Measurements from ENCODE around the gene PEBP1. TPM values are rescaled to one million over a fixed set of nuclear protein-coding genes. Genes with fewer than 3 reads are reported as not detected.

The PEBP1 gene
- total and polyA plus RNA-seq, 2 of the 8 experiments (the other 6 are each of a cell fraction or from before 2014, with no cell fraction given): 444 to 622 TPM

DNA sequence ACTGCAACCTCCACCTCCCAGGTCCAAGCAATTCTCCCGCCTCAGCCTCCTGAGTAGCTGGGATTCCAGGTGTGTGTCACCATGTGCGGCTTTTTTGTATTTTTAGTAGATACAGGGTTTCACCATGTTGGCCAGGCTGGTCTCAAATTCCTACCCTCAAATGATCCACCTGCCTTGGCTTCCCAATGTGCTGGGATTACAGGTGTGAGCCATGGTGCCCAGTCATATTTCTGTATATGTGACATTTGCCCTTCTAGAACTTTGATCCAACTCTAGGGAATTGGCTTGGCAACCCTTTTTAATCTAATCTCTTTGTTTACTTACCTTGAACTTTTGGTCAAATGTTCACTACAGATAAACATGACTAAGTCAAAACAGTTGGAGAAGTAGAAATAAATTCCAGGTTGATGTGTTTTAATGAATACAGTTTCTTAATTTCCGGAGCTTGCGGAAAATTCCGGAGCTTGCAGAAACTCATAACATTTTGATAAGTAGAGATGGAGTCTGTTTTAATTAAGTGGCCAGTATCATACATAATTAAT lies 11.5 kb upstream of the PEBP1 start:
- Histone ChIP-seq H3K4me1 (replicated peaks in 1 of 4; ENCODE audit: control insufficient read depth in 3 of 4, insufficient read depth in 4 of 4, low read length in 3 of 4) (peaks cover 0 to 11% (median 7%) of the 10 kb centered on the region in 4 experiments; a peak in 5 of 7 replicates), H3K4ac (replicated peaks; ENCODE audit: insufficient read length, low read depth, low read length) (no peak overlapping the region), H3K79me2 (ENCODE audit: control insufficient read depth in 1 of 2, insufficient read depth in 2 of 2, low read length in 2 of 2) (no peaks in the 10 kb centered on the region), H3K27ac (ENCODE audit: low read depth, low read length) (no peak overlapping the region), H2AFZ (ENCODE audit: low read length) (no peak overlapping the region), H2AK5ac (ENCODE audit: low read depth, low read length) (no peak overlapping the region), H3K14ac (ENCODE audit: insufficient read length) (no peak overlapping the region), H4K5ac (ENCODE audit: insufficient read length, low read depth, low read length) (no peak overlapping the region), H4K20me1 (replicated peaks in 1 of 2; ENCODE audit: control insufficient read depth in 1 of 2, insufficient read depth in 2 of 2, low read length in 2 of 2) (no peaks in the 10 kb centered on the region), H3K36me3 (ENCODE audit: control insufficient read depth in 2 of 4, insufficient read depth in 4 of 4, low read length in 3 of 4) (no peaks in the 10 kb centered on the region), H3K56ac (replicated peaks; ENCODE audit: insufficient read length, low read depth, low read length) (no peak overlapping the region), H3K27me3 (replicated peaks in 1 of 4; ENCODE audit: control insufficient read depth in 3 of 4, extremely low read depth in 1 of 4, insufficient read depth in 3 of 4, low read length in 3 of 4) (no peaks in the 10 kb centered on the region), H3K4me3 (ENCODE audit: extremely low read depth in 1 of 4, insufficient read depth in 2 of 4, low read depth in 3 of 4, low read length in 4 of 4) (no peak overlapping the region), H3K9ac (replicated peaks in 1 of 4; ENCODE audit: extremely low read depth in 1 of 4, low read depth in 3 of 4, low read length in 3 of 4) (no peak overlapping the region), H3K18ac (ENCODE audit: extremely low read depth, low read length) (no peak overlapping the region), H2BK120ac (replicated peaks; ENCODE audit: low read depth, low read length) (no peak overlapping the region), H4K8ac (ENCODE audit: extremely low read depth, insufficient read depth, low read length) (no peak overlapping the region), H2BK15ac (ENCODE audit: low read length) (no peak overlapping the region), H3K9me3 (ENCODE audit: insufficient read depth in 2 of 2, low read depth in 1 of 2, low read length in 1 of 2) (no peaks in the 10 kb centered on the region), H2BK12ac (ENCODE audit: low read depth, low read length) (0 out of 2 replicates have a peak overlapping the region, but pooled peaks have one; percentile 19), H2BK20ac (ENCODE audit: low read length) (0 out of 2 replicates have a peak overlapping the region, but pooled peaks have one; percentile 62), H4K91ac (replicated peaks; ENCODE audit: insufficient read length, low read length) (no peak overlapping the region), H3K23ac (ENCODE audit: insufficient read length) (no peak overlapping the region), H3K23me2 (ENCODE audit: low read depth, low read length) (no peaks in the 10 kb centered on the region), H2BK5ac (ENCODE audit: low read depth, low read length) (no peak overlapping the region), H3K4me2 (ENCODE audit: insufficient read depth in 1 of 2, low read depth in 2 of 2, low read length in 2 of 2) (no peak overlapping the region), H3K79me1 (ENCODE audit: low read depth, low read length) (no peaks in the 10 kb centered on the region)
- 95% methylated on average over 5 of the region's 5 CpGs; no CpG with 5 or more reads in 1 of the 2 experiments for WGBS, 2 experiments (ENCODE audit: extremely low coverage in 1 of 2, insufficient coverage in 1 of 2, insufficient read length in 1 of 2, insufficient replicate concordance in 2 of 2, low coverage in 1 of 2, low lambda C conversion rate in 2 of 2, missing lambda C conversion rate in 1 of 2)
- CTCF ChIA-PET (ENCODE audit: partially characterized antibody): interaction anchor here (0.7 to 8.2 kb wide), 4 partner anchors 8 to 252 kb away, joined by 3 to 39 read pairs (median 4); partner anchors contain the start of gene SUDS3
- no peak for FAIRE-seq
- DNase-seq (ENCODE audit: low read depth in 1 of 2, low spot score in 2 of 2): no peak
- POLR2A ChIA-PET (ENCODE audit: partially characterized antibody): interaction anchor here (0.9 to 11.5 kb wide), 3 partner anchors 14 to 24 kb away, joined by 3 to 130 read pairs (median 3); partner anchors contain the start of gene PEBP1
- TF ChIP-seq RBBP5 (IDR thresholded peaks at IDR 0.05; ENCODE audit: borderline replicate concordance, low read depth, low read length) (no peak), NANOG (IDR thresholded peaks at IDR 0.05; ENCODE audit: insufficient read depth, low read depth, low read length, poor library complexity, severe bottlenecking) (no peak), JUND (IDR thresholded peaks at IDR 0.05; ENCODE audit: low read length) (no peak), NRF1 (IDR thresholded peaks at IDR 0.05; ENCODE audit: low read depth, low read length) (no peak), FOSL1 (IDR thresholded peaks at IDR 0.05; ENCODE audit: insufficient read depth, low read depth, low read length) (no peak), CREB1 (IDR thresholded peaks at IDR 0.05) (no peak), SP4 (IDR thresholded peaks at IDR 0.05; ENCODE audit: low read length) (no peak), GABPA (IDR thresholded peaks at IDR 0.05; ENCODE audit: borderline replicate concordance, insufficient read depth, low read length) (no peak), CHD1 (IDR thresholded peaks at IDR 0.05; ENCODE audit: low read depth, low read length) (no peak), CHD2 (IDR thresholded peaks at IDR 0.05; ENCODE audit: low read length) (no peak), YY1 (IDR thresholded peaks at IDR 0.05; ENCODE audit: low read depth, low read length) (no peak), SUZ12 (IDR thresholded peaks at IDR 0.05; ENCODE audit: low read length) (no peak), RAD21 (IDR thresholded peaks at IDR 0.05 in 1 of 2, conservative IDR thresholded peaks at IDR 0.05 in 1 of 2; ENCODE audit: low read depth in 2 of 2, low read length in 2 of 2) (no peak), SIRT6 (IDR thresholded peaks at IDR 0.05; ENCODE audit: low read length) (no peak)
